NCI-H345 treated with DMSO at 0.1 percent for 48 hours (cell line): Measurements from ENCODE around the gene FAM174C.
"Not testable (repeated sequence)": the region's sequence is repeated elsewhere in the genome, so short reads cannot be mapped to it uniquely, and the experiment has no call there.

Experiments used
- DNase-seq: peaks from one replicate; lab custom pipeline; 2025; ENCODE audit not compliant: unreplicated experiment; lab: John Stamatoyannopoulos, UW

Gene FAM174C

GRCh38 chr19:1237027-1237659 is 38.2 kb upstream of the FAM174C start:
- no peak for DNase-seq

GRCh38 chr19:1237754-1238368 is 37.5 kb upstream of the FAM174C start, which contains the start of gene CBARP:
CBARP (minus strand) TSS chr19:1238005; CDS start chr19:1236100, 1,905 bp downstream.
- DNase-seq: no peak

- no peak for DNase-seq
Observed at GRCh38 chr19:1238369-1239303, 36.7 kb upstream of the FAM174C start.

GRCh38 chr19:1239420-1239795 is 35.9 kb upstream of the FAM174C start:
- DNase-seq: no peak

GRCh38 chr19:1239796-1240737 is 35.3 kb upstream of the FAM174C start:
- DNase-seq: peak; percentile 79

- no peak for DNase-seq
Observed at GRCh38 chr19:1240925-1241324, 34.4 kb upstream of the FAM174C start.

GRCh38 chr19:1241417-1242095 is 33.8 kb upstream of the FAM174C start, which contains the start of gene ATP5F1D:
ATP5F1D (plus strand) TSS chr19:1241751; CDS start chr19:1241851, 100 bp downstream.
- DNase-seq: peak; percentile 87

GRCh38 chr19:1243768-1244692 is 31.3 kb upstream of the FAM174C start:
- DNase-seq: peak; percentile 41

- DNase-seq: no peak
Observed at GRCh38 chr19:1244693-1245451, 30.5 kb upstream of the FAM174C start.

- DNase-seq: no peak
Observed at GRCh38 chr19:1245494-1246264, 29.7 kb upstream of the FAM174C start.

GRCh38 chr19:1246265-1247087 is 28.9 kb upstream of the FAM174C start:
- not testable (repeated sequence) for DNase-seq

GRCh38 chr19:1247748-1248138 is 27.6 kb upstream of the FAM174C start:
- DNase-seq: no peak

- DNase-seq: peak; percentile 64
Observed at GRCh38 chr19:1248139-1248785, 27.1 kb upstream of the FAM174C start, which contains the start of gene MIDN. MIDN (plus strand) TSS chr19:1248583; CDS start chr19:1250297, 1,714 bp downstream.

GRCh38 chr19:1248786-1249297 is 26.5 kb upstream of the FAM174C start:
- peak; percentile 64 for DNase-seq

GRCh38 chr19:1249298-1249989 is 25.9 kb upstream of the FAM174C start:
- DNase-seq: peak; percentile 92
